Stomach smooth muscle (tissue), 2 donors: ENCODE data around the gene SIGLEC9.

Experiments
- H3K27ac ChIP-seq: one replicate; pipeline ENCODE4 v1.7.0; 2013; ENCODE audit warnings: mild to moderate bottlenecking, low read length, inconsistent platforms
- H3K27me3 ChIP-seq, 2 donors: one replicate each; pipeline ENCODE4 v1.7.0; 2013; ENCODE audit warnings: low read length in 2 of 2; ENCODE audit not compliant: insufficient read depth in 2 of 2, control insufficient read depth in 1 of 2
- H3K36me3 ChIP-seq, 2 donors: one replicate each; pipeline ENCODE4 v1.7.0; 2013; ENCODE audit warnings: low read length in 2 of 2; ENCODE audit not compliant: control insufficient read depth in 2 of 2, insufficient read depth in 2 of 2
- H3K4me1 ChIP-seq: one replicate; pipeline ENCODE4 v1.7.0; 2013; ENCODE audit warnings: low read length; ENCODE audit not compliant: control insufficient read depth, insufficient read depth
- H3K4me3 ChIP-seq, 2 donors: one replicate each; pipeline ENCODE4 v1.7.0; 2013; ENCODE audit warnings: low read length in 2 of 2
- H3K9ac ChIP-seq, 2 donors: one replicate each; pipeline ENCODE4 v1.7.0; 2013; ENCODE audit warnings: low read length in 2 of 2, mild to moderate bottlenecking in 1 of 2
- H3K9me3 ChIP-seq, 2 donors: one replicate each; pipeline ENCODE4 v1.7.0; 2013; ENCODE audit warnings: low read length in 2 of 2; ENCODE audit not compliant: control insufficient read depth in 2 of 2
- donor health status: healthy.
- donor health status: Pancreatic carcinoma.

Gene SIGLEC9

GRCh38 chr19:51086153-51086850 is 38.4 kb upstream of the SIGLEC9 start:
- H3K27ac ChIP-seq: no peak overlapping the region
- H3K4me1 ChIP-seq: no peaks in the 10 kb centered on the region
- H3K9me3 ChIP-seq: no peaks in the 10 kb centered on the region
- H3K27me3 ChIP-seq: peaks cover 0 to 4% of the 10 kb centered on the region in 2 donors
- no peak overlapping the region for H3K4me3 ChIP-seq
- H3K9ac ChIP-seq: no peak overlapping the region
- no peaks in the 10 kb centered on the region for H3K36me3 ChIP-seq

GRCh38 chr19:51089786-51090185 is 34.9 kb upstream of the SIGLEC9 start:
- H3K27ac ChIP-seq: no peak overlapping the region
- no peaks in the 10 kb centered on the region for H3K27me3 ChIP-seq
- H3K9me3 ChIP-seq: no peaks in the 10 kb centered on the region
- no peak overlapping the region for H3K9ac ChIP-seq
- no peak overlapping the region for H3K4me3 ChIP-seq
- no peaks in the 10 kb centered on the region for H3K36me3 ChIP-seq
- H3K4me1 ChIP-seq: no peaks in the 10 kb centered on the region

GRCh38 chr19:51090471-51090870 is 34.2 kb upstream of the SIGLEC9 start:
- Histone ChIP-seq H3K27ac (no peak overlapping the region), H3K9ac (no peak overlapping the region), H3K4me1 (no peaks in the 10 kb centered on the region), H3K36me3 (no peaks in the 10 kb centered on the region), H3K27me3 (no peaks in the 10 kb centered on the region), H3K4me3 (no peak overlapping the region), H3K9me3 (no peaks in the 10 kb centered on the region)

GRCh38 chr19:51091126-51091525 is 33.6 kb upstream of the SIGLEC9 start:
- no peaks in the 10 kb centered on the region for H3K9me3 ChIP-seq
- no peaks in the 10 kb centered on the region for H3K36me3 ChIP-seq
- no peak overlapping the region for H3K27ac ChIP-seq
- no peak overlapping the region for H3K4me3 ChIP-seq
- no peak overlapping the region for H3K9ac ChIP-seq
- no peaks in the 10 kb centered on the region for H3K27me3 ChIP-seq
- no peaks in the 10 kb centered on the region for H3K4me1 ChIP-seq

GRCh38 chr19:51091895-51092873 is 32.5 kb upstream of the SIGLEC9 start:
- Histone ChIP-seq H3K9me3 (no peaks in the 10 kb centered on the region), H3K27ac (no peak overlapping the region), H3K27me3 (no peaks in the 10 kb centered on the region), H3K4me1 (no peaks in the 10 kb centered on the region), H3K4me3 (no peak overlapping the region), H3K9ac (no peak overlapping the region), H3K36me3 (no peaks in the 10 kb centered on the region)

GRCh38 chr19:51093101-51093500 is 31.6 kb upstream of the SIGLEC9 start:
- H3K4me1 ChIP-seq: peaks cover 5% of the 10 kb centered on the region
- H3K27ac ChIP-seq: no peak overlapping the region

GRCh38 chr19:51093510-51094345 is 31.0 kb upstream of the SIGLEC9 start:
- peaks cover 5% of the 10 kb centered on the region for H3K4me1 ChIP-seq

More at GRCh38 chr19:51093101-51093500, 31.6 kb upstream of the SIGLEC9 start:
- Histone ChIP-seq H3K9ac (no peak overlapping the region), H3K4me3 (no peak overlapping the region), H3K27me3 (no peaks in the 10 kb centered on the region), H3K36me3 (no peaks in the 10 kb centered on the region), H3K9me3 (no peaks in the 10 kb centered on the region)

GRCh38 chr19:51094696-51095279 is 29.9 kb upstream of the SIGLEC9 start:
- no peak overlapping the region for H3K27ac ChIP-seq
- H3K4me3 ChIP-seq: no peak overlapping the region
- H3K9me3 ChIP-seq: no peaks in the 10 kb centered on the region
- no peaks in the 10 kb centered on the region for H3K27me3 ChIP-seq
- H3K9ac ChIP-seq: no peak overlapping the region
- peaks cover 8% of the 10 kb centered on the region for H3K4me1 ChIP-seq
- peaks cover 0 to under 1% of the 10 kb centered on the region in 2 donors for H3K36me3 ChIP-seq

More at GRCh38 chr19:51093510-51094345, 31.0 kb upstream of the SIGLEC9 start:
- Histone ChIP-seq H3K4me3 (no peak overlapping the region), H3K27ac (no peak overlapping the region), H3K27me3 (no peaks in the 10 kb centered on the region), H3K36me3 (no peaks in the 10 kb centered on the region), H3K9me3 (no peaks in the 10 kb centered on the region), H3K9ac (no peak overlapping the region)

GRCh38 chr19:51096473-51097165 is 28.1 kb upstream of the SIGLEC9 start:
- Histone ChIP-seq H3K36me3 (peaks cover 0 to 4% of the 10 kb centered on the region in 2 donors), H3K4me1 (peaks cover 8% of the 10 kb centered on the region), H3K9ac (no peak overlapping the region), H3K9me3 (no peaks in the 10 kb centered on the region), H3K27ac (no peak overlapping the region), H3K27me3 (no peaks in the 10 kb centered on the region), H3K4me3 (no peak overlapping the region)
